ENCODE measurements around the gene TYMS. TPM values are rescaled to one million over a fixed set of nuclear protein-coding genes. Genes with fewer than 3 reads are reported as not detected.

Gene TYMS
- total RNA-seq = 10 to 100 TPM in 1 of 4 donors, 1 to 10 TPM in 1, under 1 TPM in 1, not detected in 1; 0.26 to 28.6 (median 4.8) TPM

DNA sequence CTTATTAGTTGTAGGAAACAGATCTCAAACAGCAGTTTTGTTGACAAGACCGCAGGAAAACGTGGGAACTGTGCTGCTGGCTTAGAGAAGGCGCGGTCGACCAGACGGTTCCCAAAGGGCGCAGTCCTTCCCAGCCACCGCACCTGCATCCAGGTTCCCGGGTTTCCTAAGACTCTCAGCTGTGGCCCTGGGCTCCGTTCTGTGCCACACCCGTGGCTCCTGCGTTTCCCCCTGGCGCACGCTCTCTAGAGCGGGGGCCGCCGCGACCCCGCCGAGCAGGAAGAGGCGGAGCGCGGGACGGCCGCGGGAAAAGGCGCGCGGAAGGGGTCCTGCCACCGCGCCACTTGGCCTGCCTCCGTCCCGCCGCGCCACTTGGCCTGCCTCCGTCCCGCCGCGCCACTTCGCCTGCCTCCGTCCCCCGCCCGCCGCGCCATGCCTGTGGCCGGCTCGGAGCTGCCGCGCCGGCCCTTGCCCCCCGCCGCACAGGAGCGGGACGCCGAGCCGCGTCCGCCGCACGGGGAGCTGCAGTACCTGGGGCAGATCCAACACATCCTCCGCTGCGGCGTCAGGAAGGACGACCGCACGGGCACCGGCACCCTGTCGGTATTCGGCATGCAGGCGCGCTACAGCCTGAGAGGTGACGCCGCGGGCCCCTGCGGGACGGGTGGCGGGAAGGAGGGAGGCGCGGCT is at the start of gene TYMS:
Gene TYMS, plus strand, starts transcription at position 343 of the 690 bp plus-strand sequence. Its CDS starts 90 bp downstream, at position 433.
- peak within 1 kb of the TSS; percentile 50 to 55 for H3K4me3 ChIP-seq
- no peaks in the 10 kb centered on the region for H3K9me3 ChIP-seq
- H3K27ac ChIP-seq = peak within 1 kb of the TSS; percentile 13 to 31
- no peak for TF ChIP-seq POLR2A (IDR thresholded peaks at IDR 0.05)
- TF ChIP-seq, protein P1, sequence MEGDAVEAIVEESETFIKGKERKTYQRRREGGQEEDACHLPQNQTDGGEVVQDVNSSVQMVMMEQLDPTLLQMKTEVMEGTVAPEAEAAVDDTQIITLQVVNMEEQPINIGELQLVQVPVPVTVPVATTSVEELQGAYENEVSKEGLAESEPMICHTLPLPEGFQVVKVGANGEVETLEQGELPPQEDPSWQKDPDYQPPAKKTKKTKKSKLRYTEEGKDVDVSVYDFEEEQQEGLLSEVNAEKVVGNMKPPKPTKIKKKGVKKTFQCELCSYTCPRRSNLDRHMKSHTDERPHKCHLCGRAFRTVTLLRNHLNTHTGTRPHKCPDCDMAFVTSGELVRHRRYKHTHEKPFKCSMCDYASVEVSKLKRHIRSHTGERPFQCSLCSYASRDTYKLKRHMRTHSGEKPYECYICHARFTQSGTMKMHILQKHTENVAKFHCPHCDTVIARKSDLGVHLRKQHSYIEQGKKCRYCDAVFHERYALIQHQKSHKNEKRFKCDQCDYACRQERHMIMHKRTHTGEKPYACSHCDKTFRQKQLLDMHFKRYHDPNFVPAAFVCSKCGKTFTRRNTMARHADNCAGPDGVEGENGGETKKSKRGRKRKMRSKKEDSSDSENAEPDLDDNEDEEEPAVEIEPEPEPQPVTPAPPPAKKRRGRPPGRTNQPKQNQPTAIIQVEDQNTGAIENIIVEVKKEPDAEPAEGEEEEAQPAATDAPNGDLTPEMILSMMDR (IDR thresholded peaks at IDR 0.05) = peak in 1 of 4 experiments; percentile 6
- intact Hi-C loops (cut with DNase I; ENCODE audit: low total_unique reads) = no loop called here
- H3K36me3 ChIP-seq = no peaks in the 10 kb centered on the region
- H3K27me3 ChIP-seq = peaks cover 0 to 3% of the 10 kb centered on the region in 2 donors
- H3K4me1 ChIP-seq = no peaks in the 10 kb centered on the region
- peak in 1 of 2 donors; percentile 26 for DNase-seq

DNA sequence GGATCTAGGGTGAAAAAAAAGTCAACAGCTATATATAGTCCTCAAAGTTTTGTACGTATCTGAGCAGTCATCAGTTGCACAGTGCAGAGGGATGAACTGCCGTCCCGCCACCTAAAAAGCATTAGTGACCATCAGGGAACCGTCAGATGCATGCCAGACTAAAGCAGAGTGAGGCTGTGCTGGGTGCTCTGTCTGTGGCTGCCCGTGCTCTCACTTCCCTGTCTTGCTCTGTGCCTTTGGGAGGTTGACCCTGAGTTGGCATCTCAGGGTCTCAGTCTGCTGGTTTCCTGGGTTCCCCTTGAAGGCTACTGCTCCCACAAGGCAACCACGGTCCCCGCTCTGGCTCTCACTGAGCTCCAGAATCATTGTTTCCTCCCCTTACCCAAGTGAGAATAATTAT is 49.5 kb upstream of the TYMS start:
- DNase-seq = no peak
- H3K27ac ChIP-seq = no peak overlapping the region
- H3K4me1 ChIP-seq = no peaks in the 10 kb centered on the region
- H3K9me3 ChIP-seq = no peaks in the 10 kb centered on the region
- no peak for TF ChIP-seq POLR2A (IDR thresholded peaks at IDR 0.05)
- TF ChIP-seq, protein P1 (IDR thresholded peaks at IDR 0.05) = no peak
- intact Hi-C loops (cut with DNase I; ENCODE audit: low total_unique reads) = no loop called here
- no peak overlapping the region for H3K4me3 ChIP-seq
- no peaks in the 10 kb centered on the region for H3K27me3 ChIP-seq
- no peaks in the 10 kb centered on the region for H3K36me3 ChIP-seq

DNA sequence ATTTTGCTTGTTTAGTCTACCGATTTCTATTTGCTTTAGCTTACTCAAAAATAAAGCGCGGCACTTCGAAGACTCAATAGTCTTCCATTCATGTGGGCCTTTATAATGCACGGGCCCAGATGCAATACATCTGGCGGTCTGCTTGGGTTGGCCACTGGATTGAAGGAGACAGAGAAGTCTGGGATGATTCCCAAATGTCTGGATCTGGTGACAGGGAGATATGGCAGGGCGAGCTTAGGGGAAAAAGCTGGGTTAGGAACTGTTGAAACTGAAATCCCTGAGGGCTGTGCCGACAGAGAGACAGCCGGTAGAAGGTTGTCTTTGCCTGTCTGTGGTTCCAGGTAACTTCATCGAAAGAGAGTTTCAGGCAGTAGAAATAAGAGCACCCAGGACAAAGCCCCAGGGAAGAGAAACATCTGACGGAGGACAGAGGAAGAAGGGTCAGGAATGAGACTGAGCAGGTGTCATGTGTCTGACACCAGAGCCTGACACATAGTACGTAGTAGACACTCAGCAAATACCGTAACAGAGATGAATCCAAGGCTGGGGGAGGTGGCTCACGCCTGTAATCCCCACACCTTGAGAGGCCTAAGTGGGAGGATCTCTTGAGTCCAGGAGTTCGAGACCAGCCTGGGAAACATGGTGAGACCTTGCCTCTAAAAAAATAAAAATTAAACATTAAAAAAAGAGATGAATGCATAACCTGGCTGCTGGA is 47.1 kb upstream of the TYMS start:
- intact Hi-C loops (cut with DNase I; ENCODE audit: low total_unique reads) = no loop called here
- no peak for DNase-seq
- H3K27ac ChIP-seq = no peak overlapping the region
- TF ChIP-seq, protein P1 (IDR thresholded peaks at IDR 0.05) = no peak
- no peak for TF ChIP-seq POLR2A (IDR thresholded peaks at IDR 0.05)
- no peaks in the 10 kb centered on the region for H3K9me3 ChIP-seq
- H3K27me3 ChIP-seq = no peaks in the 10 kb centered on the region
- H3K36me3 ChIP-seq = no peaks in the 10 kb centered on the region
- no peaks in the 10 kb centered on the region for H3K4me1 ChIP-seq
- no peak overlapping the region for H3K4me3 ChIP-seq

DNA sequence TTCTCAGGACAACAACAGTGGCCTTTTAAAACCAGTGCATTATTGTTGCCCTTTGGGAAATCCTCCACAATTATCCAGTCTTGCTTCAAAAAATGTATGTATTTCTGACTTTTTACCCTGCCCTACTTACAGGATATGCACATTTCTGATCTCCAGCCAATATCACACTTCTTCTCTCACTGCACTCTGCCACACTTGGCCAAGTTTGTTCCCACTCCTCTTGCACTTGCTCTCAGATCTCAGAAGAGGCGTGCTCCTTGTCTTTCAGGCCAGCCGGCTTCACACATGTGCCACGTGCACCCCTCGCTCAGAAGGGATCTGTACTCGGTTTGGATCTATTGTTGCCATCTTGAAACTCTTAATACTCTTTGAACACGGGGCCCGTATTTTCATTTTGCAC is 45.3 kb upstream of the TYMS start:
- TF ChIP-seq, protein P1 (IDR thresholded peaks at IDR 0.05) = no peak
- TF ChIP-seq POLR2A (IDR thresholded peaks at IDR 0.05) = no peak
- intact Hi-C loops (cut with DNase I; ENCODE audit: low total_unique reads) = no loop called here
- H3K9me3 ChIP-seq = no peaks in the 10 kb centered on the region
- H3K27me3 ChIP-seq = no peaks in the 10 kb centered on the region
- H3K4me1 ChIP-seq = no peaks in the 10 kb centered on the region
- DNase-seq = no peak
- H3K36me3 ChIP-seq = no peaks in the 10 kb centered on the region
- H3K27ac ChIP-seq = no peak overlapping the region
- no peak overlapping the region for H3K4me3 ChIP-seq

DNA sequence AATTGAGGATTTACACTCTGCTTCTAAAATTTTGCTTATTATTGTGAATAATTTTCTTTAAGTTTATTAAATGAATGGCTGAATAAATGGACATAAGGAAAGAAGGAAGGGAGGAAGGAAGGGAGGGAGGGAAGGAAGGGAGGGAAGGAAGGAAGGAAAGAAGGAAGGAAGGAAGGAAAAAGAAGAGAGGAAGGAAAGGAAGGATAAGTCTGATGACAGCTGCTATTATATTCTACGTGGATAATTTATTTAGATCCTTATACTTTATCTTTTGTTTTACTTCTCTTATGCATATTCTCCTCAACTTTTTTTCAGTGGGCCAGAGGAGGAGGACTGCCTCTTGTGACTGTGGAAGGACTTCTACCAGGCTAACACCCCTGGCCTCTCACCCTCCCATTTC is 43.3 kb upstream of the TYMS start:
- no peak for DNase-seq
- no peak overlapping the region for H3K4me3 ChIP-seq
- H3K4me1 ChIP-seq = no peaks in the 10 kb centered on the region
- H3K36me3 ChIP-seq = no peaks in the 10 kb centered on the region
- H3K27me3 ChIP-seq = no peaks in the 10 kb centered on the region
- no peaks in the 10 kb centered on the region for H3K9me3 ChIP-seq
- TF ChIP-seq, protein P1 (IDR thresholded peaks at IDR 0.05) = no peak
- no peak for TF ChIP-seq POLR2A (IDR thresholded peaks at IDR 0.05)
- H3K27ac ChIP-seq = no peak overlapping the region
- intact Hi-C loops (cut with DNase I; ENCODE audit: low total_unique reads) = no loop called here

All from uterus (tissue), 4 donors.